Fibroblast of gingiva (primary cell): ENCODE results near the gene NBEA.

Experiments
- DNase-seq: peaks from one replicate; pipeline ENCODE4 v3.0.0-alpha.2; 2011; ENCODE audit warnings: low read depth

NBEA gene

GRCh38 chr13:35567406-35567980, 625.4 kb downstream of the NBEA start:
- DNase-seq, result no peak

DNA sequence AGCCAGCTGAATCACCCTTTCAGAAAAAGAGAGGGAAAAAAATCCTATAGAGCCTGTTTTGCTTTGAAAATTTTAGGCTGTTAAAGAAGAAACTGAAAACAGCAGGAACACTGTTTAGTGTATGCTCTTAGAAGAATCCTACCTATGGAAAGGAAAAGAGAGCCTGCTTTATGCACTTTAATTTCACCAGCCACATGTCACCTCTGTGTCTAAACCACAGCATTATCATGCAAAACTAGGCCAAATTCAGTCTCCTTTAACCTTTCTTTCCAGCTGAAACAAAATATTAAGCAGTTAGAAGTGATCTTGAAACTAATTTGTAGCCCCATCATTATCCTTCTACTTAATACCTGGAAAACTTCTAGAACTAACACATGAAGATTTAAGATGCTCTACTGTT, 631.6 kb downstream of the NBEA start:
- DNase-seq, result no peak

DNA sequence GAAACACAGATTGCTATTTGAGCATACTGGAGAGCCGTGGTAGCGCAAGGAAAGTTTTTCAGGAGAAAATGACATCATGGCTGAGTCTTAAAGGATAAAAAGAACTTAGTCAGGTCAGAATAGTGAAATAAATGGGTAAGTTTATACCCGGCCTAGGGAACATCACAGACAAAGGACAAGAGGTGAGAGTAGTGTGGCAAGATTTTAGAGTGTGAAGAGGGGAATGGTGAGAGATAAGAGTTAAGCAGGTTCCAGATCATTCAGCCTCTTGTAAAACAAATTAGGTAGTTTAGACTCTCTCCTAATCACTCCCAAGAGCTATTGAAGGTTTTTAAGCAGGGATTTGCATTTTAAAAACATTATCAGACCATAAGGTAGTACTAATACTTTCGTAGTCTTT, 650.4 kb downstream of the NBEA start:
- DNase-seq, result no peak

- DNase-seq, result no peak
These were observed 651.6 kb downstream of the NBEA start for GRCh38 chr13:35593651-35594050.

- DNase-seq, result no peak
These were observed 652.0 kb downstream of the NBEA start for GRCh38 chr13:35594096-35594495.

DNA sequence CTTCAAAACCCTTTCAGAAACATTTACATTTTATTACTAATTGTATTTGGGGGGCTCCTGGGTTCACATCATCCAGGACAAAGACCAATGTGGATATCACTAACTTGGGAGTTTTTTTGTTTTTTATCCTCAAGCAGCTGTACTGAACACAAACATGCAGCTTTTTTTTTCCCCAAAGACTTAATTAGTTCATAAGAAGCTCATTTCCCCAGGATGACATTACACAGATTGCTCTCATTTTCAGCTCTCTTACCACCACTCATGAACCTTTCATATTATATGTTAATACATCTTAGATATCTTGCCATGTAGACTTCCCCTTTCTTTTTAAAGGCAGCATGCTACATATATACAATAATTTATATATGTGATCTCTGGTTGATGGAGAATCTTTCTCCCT, 653.1 kb downstream of the NBEA start:
- no peak for DNase-seq

- DNase-seq, result no peak
These were observed 654.4 kb downstream of the NBEA start for GRCh38 chr13:35596321-35597030.

DNA sequence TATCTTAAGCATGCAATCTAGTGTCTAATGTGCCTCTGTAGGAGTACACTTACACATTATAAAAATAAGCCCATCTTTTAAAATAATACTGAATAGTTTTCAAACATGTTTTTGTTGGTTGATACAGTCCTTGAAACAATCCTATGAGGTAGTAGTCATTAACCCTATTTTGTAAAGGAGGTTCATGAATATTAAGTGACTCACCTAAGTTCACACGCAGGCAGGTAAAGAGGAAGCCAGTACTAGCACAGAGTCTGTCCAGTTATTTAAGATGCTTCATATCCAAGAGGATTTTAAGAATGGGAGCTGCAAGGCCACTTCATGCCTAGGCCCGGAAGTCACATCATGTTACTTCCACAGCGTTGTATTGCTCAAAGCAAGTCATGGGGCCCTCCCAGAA, 655.4 kb downstream of the NBEA start:
- no peak for DNase-seq

DNA sequence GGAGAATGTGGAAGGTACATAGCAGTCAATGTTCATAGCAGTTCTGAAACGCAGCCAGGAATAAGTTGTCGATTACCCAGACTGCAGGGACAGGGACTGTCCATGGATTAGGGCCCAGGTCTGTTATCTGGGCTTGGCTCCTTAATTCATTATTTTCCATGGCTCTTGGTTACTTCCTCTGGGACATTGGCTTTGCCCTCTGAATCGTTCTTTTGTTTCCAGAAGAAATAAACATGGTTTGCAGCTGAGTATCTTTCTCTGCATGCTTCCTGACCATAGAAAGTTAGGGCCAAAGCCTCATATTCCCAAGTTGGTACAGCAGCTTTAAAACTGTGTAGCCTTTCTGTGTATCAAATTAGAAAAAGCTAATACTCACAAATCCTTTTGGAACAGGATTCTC, 656.2 kb downstream of the NBEA start:
- peak; percentile 4 for DNase-seq

GRCh38 chr13:35598790-35599369, 656.8 kb downstream of the NBEA start:
- no peak for DNase-seq

DNA sequence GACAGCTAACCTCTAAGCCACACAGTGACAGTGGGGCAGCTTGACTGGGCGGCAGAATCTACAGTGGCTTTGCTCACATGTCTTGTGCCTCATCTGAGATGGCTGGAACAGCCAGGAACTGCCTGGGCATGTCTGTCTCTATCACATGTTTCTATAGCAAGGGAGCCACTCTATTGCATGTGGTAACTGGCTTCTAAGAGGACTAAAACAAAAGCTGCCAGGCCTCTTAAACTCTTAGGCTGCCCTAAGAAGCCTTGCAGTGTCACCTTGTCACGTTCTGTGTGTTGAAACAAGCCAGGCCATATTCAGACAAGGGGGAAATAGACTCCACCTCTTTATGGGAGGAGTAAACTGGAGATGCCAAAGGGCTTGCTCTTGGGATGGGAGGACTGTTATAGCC, 657.3 kb downstream of the NBEA start:
- no peak for DNase-seq

DNA sequence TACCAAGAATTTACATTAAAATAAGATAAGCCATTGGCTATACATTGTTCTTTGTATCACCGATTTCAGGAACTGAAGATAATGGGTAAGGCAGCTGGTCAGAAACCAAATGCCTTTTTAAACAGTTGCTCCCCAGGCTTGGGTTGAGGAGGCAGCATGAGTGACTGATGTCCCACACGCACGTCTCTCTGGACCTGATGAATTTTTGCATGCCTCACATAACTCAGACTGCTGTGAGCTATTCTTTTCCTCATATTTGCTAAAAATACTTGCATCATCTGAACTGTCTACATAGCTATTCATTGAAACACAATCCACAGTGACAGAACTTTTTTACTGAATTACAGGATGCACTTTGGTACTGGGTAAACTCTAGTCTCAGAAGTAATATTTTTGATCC, 658.1 kb downstream of the NBEA start:
- DNase-seq, result peak; percentile 9

- no peak for DNase-seq
These were observed 661.7 kb downstream of the NBEA start for GRCh38 chr13:35603593-35604285.

GRCh38 chr13:35614666-35615065, 672.6 kb downstream of the NBEA start:
- DNase-seq, result no peak

DNA sequence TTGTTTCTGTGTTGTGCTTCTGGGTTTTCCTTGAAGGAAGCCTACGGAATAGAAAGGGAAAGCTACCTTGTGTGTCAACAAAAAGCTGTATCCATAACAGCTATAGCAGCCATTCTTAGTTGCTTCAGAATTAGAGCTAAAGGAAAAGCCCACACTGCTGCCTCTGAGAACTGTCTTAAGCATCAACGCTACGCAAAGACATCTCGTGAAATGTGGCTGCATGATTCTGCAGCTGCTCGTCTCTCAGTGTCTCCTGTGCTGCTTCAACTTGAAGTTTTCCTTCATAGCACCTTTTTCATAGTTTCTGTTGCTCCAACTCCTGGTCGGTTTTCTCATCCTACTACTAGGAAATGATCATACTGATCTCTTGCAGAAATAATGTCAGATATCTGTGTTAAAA, 675.4 kb downstream of the NBEA start:
- no peak for DNase-seq

DNA sequence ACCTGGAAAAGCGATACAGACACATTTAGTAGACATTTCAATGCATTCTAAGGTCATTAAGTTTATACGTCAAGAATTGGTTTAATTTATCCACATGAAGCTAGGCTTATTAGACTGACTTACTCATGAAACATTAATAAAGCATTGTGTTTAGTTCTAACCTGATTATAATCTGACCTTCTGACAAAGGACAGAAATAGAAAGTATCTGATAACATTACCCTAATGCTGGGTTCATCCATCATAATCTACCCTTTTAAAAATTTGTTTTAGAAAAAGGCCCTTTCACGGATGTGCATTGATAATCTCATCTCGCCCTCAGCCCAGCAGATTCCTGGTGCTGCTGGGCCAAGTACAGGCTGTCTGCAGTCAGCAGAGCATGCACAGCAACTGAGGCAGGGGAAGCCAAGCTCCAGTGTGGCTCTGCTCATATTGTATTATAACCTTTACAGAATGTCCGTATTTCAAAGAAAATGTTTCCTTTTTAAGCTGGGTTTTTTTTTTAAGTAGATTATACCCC, 676.6 kb downstream of the NBEA start:
- DNase-seq, result no peak

DNA sequence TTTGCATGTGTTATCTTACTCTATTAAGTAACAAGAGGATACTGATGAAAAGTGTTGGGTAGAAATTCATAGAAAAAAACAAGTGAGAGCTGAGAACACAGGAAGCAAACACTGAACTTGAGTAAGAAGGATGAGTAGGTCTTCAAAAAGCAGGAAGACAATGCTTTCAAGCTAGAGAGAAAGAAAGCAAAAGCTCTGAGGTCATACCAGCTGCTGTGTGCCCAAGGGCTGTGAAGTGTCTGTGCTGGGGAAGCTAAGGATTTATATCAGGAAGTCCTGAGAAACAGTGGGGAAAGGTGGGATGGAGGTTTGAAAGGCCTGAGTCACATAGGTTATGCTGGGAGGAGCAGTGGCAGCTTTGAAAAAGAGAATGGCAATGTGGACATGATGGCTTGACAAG, 679.9 kb downstream of the NBEA start:
- DNase-seq, result no peak

GRCh38 chr13:35629026-35629425, 687.0 kb downstream of the NBEA start:
- no peak for DNase-seq

DNA sequence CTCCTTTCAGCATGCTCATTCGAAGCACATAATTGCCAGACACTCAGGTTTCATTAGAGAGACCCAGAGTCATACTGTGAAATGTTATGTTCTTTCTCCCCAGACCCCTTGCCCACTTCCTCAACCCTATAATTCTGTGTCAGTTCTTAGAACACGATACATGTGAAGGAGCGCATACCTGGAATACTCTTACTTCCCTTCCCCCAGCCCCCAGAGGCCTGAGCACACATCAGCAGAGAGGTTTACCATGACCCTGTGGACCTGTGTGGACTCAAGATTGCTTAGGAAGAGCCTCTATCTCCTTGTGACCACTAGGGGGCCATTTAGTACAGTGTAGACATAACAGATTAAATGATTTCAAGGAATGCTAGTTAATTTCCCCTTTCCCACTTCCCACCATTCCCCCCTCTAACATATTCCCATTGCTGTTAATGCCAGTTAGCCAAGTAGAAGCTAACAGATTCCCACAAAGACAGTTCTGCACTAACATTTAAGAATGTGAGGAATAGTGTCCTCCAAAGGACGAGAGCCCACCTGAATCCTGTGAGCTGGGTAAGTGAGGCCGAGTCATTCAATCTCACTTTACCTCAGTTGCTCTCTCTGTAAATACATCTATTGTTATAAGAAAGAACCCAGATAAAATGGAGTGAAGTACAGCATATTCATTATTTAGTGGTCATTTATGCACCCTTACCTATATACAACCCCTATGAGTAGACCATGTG, 688.6 kb downstream of the NBEA start:
- DNase-seq, result peak; percentile 64

- DNase-seq, result no peak
These were observed 689.6 kb downstream of the NBEA start for GRCh38 chr13:35631666-35632065.

GRCh38 chr13:35643625-35644024, 701.6 kb downstream of the NBEA start:
- DNase-seq, result no peak

DNA sequence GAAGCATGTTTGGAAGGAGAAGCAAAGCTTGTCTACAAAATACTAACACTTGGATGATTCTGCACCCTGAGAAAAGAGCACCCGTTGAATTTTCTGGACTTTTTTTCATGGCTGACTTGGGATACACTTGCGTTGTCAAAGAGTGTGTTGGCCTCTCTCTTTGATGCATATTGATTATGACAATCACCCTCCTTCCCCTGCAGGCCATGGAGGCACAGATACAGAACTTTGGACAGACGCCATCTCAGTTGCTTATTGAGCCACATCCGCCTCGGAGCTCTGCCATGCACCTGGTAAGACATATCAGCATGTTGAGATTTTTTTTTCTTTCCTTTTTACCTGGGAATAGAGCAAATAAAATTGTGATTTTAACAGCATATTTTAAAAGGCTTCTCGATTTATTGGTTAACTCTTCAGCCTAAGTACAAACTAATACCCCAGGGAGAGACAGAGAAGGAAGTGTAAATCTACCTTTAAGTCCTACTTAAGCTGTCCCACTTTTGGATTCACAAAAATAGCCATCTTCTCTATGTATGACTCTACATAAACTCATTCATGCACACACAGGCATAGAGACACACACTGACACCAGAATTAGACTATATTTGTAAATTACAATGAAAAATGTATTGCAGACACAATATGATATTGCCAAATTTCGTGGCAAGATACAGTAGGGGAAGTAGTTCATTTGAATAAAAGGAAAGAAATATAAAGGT, 704.1 kb downstream of the NBEA start:
- no peak for DNase-seq
